GM19035 (cell line): ENCODE results near the gene PRPF40A.
"Not testable (repeated sequence)": the region's sequence is repeated elsewhere in the genome, so short reads cannot be mapped to it uniquely, and the experiment has no call there.

ENCODE experiments used
- ATAC-seq: cut with Tn5 transposase; IDR thresholded peaks from one replicate; pipeline ENCODE4 v1.9.1; 2021; ENCODE audit not compliant: unreplicated experiment

PRPF40A gene

DNA sequence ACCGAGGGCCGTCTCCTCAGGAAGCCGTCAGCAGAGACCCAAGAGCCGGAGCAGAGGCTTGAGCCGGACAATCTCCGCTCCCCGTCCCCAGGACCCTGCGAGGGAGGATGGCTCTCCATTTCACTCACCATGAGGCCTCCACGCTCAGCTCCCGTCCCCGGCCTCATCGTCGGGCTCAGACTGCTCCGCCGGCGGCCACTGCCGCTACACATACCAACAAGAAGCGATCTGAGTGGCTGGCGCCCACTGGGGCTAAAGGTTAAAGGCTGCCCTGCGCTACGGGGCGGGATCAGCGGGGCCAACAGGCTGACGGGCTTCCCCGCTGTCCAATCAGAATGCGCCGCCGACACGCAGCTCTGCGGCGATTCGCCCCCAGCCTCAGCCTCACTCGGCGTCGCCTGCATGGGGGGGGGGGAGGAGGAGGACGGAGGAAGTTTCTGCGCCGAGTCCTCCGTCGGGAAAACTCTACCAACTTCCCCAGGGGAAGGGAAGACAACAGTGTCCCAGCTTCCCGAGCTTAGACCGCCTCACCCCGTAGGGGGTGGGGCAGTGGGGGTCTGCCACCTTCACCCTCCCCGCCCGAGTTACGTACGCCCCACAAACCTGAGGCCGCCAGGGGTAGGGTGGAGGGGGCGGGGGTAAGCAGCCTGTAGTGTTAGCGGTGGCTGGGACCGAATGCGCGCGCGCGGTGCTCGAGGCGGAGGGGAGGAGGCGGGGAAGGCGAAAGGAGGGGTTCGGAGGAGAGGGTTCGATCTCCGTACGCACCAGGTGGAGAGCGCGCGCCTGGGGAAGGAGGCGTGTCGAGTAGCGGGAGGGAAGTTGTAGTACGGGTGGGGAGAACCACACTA lies at the start of gene PRPF40A:
TSS of gene PRPF40A (minus strand) at position 234 of the 848 bp plus-strand sequence. CDS start at position 212, 22 bp downstream.
- ATAC-seq: peak; percentile 66

DNA sequence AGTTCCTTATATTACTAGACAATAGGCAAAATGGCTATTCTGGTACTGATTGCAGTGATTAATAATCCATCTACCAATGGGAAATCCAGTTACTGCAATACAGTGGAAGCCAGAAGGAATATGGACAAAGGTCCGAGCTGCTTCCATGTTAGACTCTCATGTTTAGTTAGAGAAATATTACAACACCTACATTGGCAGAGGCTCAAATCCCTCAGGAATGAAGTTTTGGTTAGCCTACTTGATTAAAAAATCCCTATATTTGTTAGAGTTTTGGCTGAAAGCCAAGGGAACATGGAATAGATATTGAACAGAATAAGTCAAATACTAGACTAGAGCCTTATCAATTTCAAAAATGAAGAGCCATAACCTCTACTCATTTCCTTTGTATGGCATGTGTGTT lies 49.7 kb upstream of the PRPF40A start:
- no peak for ATAC-seq

DNA sequence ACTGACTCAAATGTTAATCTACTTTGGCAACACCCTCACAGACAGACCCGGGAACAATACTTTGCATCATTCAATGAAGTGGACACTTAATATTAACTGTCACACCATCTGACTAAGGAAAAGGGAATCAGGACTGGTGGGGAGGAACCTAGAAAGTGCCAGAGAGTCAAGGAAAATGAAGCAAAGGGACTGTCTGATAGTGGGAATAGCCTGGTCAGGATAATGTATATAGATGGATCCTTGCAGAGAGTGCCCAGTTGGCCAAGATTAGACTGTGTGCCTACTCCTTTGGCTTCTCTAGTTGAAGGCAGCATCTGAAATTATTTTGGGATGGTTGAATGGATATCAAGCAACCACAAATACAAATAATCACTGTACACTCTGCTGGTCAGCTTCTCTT lies 46.4 kb upstream of the PRPF40A start:
- ATAC-seq: no peak

DNA sequence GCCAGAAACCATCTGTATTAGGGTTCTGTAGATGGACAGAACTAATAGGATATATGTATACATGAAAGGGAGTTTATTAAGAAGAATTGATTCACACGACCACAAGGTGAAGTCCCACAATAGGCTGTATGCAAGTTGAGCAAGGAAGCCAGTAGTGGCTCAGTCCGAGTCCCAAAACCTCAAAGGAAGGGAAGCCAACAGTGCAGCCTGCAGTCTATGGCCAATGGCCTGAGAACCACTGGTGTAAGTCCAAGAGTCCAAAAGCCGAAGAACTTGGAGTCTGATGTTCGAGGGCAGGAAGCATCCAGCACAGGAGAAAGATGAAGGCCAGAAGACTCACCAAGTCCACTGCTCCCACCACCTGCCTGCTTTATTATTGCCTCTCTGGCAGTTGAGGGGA lies 45.9 kb upstream of the PRPF40A start:
- not testable (repeated sequence) for ATAC-seq

DNA sequence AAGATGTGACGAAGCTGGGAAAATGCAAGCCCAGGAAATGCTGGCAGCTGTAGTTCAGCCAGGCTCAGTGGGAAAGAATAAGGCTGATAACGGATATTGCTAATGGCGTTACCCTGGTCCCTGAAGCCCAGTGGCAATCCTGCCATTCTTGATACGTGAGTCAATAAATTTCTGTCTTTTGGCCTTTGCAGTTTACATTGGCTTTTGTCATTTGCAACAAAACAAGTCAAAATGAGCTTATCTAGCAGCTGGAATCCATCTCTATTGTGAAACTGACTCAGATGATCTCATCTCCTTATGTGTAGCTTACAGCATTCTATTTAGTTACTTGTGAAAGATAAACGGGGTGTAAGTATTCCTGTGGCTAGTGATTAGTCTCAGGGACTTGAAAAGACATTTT lies 44.9 kb upstream of the PRPF40A start:
- ATAC-seq: no peak

DNA sequence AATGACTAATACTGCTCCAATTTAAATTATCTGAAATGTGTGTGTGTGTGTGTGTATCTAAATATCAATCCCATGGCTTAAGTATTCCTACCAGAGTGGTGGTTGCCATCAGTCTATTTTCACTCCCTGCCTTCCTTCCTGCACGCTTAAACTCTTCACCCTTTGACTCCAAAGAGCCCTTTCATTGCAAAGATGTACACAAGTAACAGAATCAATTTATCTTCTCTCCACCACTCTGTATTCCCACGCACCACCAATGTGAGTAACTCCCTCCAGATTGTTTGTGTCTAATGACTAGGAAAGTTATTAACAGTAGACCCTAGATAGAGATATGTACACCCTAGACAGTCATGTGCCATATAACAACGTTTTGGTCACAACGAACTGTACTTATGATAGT lies 44.0 kb upstream of the PRPF40A start:
- no peak for ATAC-seq

DNA sequence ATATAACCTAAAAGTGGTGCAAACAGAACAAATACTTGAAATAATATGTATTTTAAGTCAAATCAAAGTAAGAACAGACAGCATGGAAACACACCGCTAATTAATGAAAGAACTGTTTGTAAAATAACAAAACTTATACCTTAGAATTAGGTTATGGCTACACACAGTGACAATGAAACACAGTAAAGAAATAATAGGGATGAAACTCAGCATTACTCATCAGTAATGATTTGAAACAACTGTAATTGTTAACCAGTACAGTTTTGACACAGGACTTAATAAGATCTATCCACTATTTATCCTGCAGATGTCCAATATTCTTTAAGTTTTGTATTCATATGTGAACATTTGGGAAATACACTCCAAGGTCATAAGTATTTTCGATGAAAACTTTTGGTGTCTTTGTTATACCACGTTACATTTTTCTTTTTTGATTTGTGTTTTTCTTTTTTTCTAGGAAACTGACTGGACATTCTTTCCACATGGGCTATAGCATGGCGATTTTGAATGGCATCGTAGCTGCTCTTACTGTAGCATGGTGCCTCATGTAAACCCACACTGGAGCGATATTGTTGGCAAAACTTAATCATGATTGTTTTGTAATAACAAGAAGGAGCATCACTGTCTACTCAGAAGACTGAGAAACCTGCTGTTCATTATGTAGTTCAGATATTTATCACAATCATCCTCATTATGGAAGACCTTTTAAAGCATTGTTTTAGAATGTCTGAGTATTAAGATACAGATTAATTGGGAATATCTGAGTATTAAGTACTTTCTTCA lies 42.2 kb upstream of the PRPF40A start:
- no peak for ATAC-seq

DNA sequence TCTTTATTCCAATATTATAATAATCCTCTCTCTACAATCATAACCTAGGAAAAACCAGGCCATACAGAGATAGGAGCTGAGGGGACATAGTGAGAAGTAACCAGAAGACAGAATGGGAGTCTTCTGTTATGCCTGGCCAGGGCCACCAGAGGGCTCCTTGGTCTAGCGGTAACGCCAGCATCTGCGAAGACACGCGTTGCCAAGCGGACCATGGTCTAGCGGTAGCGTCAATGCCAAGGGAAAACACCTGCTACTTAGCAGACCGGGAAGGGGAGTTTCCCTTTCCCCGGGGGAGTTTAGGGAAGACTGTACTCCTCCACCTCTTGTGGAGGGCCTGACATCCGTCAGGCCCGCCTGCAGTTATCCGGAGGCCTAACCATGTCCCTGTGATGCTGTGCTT lies 37.8 kb upstream of the PRPF40A start:
- ATAC-seq: no peak

DNA sequence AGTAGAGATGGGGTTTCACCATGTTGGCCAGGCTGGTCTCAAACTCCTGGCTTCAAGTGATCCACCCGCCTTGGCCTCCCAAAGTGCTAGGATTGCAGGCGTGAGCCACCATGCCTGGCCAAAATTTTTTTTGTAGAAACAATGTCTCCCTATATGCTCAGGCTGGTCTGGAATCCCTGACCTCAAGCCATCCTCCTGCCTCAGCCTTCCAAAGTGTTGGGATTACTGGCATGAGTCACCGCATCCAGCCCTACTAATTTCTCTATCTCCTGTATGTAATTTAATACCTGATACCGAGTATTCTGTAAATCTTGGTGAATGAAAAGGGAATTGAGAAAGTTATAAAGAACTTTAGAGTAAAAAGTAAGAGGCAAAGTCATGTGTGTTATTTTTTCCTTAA lies 30.5 kb upstream of the PRPF40A start:
- ATAC-seq: not testable (repeated sequence)

DNA sequence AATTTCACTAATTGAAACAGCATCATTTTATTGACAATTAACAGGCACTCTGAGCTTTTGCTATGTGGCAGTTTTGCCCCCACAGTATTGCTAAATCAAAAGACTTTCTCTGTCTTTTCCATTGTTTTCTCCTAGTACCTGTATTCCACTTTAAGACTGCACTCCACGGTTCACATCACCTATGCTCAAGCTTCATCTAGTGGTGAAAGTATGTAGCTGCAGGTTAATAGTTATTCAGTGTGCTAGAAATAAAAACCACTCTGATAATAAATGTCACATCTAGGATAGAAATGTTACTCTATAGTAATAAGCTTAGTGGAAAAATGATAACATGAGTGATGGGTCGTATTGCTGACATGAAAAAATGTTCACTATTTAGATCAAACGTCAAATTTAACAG lies 25.7 kb upstream of the PRPF40A start:
- ATAC-seq: peak; percentile 64

DNA sequence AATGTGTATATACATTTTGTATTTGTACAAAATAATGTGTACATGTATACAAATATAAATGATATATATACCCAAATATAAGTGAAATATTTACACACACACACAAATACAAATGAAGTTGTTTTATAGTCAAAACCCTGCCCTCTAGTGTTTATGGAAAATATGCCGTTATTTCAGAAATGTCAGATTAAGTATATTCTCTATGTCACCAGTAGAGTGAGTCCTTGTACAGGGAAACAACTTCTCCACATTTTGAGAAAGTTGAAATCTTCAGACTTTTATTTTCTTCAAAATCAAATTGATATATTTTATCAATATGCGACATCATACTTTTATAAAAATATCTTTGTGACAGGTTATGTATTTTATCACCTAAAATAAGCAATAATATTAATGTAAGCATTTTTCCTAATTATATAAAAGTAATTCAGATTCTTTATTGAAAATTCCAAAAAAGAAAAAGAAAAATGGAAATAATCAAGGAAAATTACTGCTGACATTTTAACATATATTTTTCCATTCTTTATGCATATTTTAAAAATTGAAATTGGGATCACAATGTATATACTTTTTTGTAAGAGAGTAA lies 23.6 kb upstream of the PRPF40A start:
- ATAC-seq: peak; percentile 81

DNA sequence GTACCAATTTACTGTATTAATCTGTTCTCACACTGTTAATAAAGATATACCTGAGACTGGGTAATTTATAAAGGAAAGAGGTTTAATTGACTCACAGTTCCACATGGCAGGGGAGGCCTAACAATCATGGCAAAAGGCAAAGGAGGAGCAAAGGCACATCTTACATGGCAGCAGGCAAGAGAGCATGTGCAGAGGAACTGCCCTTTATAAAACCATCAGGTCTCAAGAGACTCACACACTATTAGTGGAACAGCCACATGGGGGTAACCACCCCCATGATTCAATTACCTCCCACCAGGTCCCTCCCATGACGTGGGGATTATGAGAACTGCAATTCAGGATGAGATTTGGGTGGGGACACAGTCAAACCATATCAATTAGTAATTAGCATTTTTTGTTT lies 22.4 kb upstream of the PRPF40A start:
- not testable (repeated sequence) for ATAC-seq

DNA sequence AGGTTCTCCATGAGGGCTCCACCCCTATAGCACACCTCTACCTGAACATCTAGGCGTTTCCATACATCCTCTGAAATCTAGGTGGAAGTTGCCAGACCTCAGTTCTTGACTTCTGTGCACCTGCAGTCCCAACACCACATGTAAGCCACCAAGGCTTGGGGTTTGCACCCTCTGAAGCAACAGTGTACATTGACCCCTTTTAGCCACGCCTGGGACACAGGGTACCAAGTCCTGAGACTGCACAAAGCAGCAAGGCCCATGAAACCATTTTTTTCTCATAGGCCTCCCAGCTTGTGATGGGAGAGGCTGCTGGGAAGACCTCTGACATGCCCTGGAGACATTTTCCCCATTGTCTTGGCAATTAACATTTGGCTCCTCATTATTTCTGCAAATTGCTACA lies 21.2 kb upstream of the PRPF40A start:
- ATAC-seq: no peak

DNA sequence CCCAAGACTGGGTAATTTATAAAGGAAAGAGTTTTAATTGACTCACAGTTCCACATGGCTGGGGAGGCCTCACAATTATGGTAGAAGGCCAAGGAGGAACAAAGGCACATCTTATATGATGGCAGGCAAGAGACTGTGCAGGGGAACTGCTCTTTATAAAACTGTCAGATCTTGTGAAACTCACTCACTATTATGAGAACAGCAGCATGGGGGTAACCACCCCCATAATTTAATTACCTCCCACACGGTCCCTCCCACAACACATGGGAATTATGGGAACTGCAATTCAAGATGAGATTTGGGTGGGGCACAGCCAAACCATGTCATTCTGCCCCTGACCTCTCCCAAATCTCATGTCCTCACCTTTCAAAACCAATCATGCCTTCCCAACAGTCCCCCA lies 20.2 kb upstream of the PRPF40A start:
- not testable (repeated sequence) for ATAC-seq

DNA sequence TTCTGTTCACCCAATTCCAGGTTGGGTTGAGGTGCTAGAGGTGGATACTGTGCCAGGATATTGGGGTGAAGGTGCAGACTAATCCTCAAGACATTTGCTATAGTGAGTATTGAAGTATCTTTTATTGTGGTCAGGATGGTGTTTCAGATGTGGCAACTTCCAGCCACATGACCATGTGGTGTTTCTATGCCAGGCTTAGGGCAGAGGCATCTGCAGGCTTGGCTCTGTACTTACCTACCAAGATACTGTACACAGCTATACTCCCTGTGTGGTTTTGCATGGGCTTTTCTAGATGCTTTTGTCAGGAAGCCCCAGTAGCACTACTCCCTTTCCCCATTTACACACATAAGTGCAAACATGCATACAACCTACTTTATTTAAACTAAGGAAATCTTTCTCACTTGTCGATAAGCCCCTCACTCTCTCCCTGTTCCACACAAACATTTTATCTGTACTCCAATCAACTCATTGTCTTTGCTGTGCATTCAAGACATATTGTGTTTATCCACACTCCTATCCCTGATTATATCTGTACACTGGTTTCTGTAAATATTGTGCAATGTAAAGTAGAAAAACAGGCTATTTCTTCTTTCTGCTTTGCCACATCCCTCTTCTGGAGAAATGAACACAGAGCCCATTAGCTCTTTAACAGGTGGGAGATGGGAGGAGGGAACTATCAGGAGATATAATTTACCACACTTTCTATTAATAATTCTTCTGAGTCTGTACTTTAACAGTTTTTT lies 13.5 kb upstream of the PRPF40A start:
- no peak for ATAC-seq

DNA sequence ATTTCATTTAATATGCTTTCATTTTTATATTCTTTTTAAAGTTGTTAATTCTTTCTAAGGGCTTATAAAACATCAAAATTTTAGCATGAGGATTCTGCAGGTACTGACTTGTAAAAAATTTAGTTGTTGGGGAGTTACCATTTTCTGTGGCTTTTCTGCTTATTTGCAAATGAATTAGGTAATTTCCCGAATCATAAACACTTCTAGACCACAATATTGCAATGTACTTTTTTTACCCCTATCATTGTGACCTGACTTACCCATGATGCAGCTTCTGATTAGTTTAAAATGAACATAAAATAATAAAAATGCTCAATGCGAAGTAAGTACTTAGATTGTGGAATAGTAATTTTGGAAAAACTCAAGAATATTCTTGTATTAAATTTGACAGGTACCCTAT lies 12.6 kb upstream of the PRPF40A start:
- ATAC-seq: peak; percentile 62

DNA sequence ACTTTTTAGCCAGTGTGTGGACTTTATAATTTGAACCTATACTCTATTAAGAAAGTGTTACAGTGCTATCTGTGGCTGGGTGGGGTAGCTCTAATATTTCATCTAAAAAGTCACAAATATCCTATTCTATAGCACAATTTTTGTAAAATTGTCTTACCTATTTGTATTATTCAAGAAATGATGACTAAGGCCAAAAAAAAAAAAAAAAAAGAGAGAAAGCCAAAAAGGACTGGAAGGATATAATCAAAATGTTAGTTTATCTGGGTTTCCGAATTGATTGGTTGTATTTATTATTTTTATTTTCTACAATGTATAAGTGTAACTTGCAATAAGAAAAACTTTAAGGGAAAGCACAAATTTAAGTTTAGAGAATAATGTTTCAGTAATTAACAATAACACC lies 6.7 kb upstream of the PRPF40A start:
- ATAC-seq: no peak

DNA sequence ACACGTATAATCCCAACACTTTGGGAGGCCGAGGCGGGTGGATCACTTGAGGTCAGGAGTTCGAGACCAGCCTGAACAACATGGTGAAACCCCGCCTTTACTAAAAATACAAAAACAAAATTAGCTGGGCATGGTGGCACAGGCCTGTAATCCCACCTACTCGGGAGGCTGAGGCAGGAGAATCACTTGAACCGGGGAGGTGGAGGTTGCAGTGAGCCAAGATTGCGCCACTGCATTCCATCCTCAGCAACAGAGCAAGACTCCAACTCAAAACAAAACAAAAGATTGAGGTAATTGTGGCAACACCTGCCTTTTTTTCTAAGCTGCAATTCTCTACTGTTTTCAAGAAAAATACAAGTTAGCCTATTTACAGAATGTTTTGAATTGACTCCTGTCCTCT lies 5.4 kb upstream of the PRPF40A start:
- not testable (repeated sequence) for ATAC-seq

DNA sequence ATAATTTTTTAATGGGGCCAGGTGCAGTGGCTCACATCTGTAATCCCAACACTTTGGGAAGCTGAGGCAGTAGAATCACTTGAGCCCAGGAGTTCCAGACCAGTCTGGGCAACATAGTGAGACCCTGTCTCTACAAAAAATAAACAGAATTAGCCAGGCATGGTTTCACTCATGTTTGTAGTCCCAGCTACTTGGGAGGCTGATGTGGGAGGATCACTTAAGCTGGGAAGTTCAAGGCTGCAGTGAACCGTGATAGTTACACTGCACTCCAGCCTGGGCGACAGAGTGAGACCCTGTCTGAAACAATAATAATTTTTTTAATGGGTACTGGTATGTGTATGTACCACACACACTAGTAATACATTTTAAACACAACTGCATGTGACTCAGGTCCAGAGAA lies 3.5 kb upstream of the PRPF40A start:
- ATAC-seq: no peak

DNA sequence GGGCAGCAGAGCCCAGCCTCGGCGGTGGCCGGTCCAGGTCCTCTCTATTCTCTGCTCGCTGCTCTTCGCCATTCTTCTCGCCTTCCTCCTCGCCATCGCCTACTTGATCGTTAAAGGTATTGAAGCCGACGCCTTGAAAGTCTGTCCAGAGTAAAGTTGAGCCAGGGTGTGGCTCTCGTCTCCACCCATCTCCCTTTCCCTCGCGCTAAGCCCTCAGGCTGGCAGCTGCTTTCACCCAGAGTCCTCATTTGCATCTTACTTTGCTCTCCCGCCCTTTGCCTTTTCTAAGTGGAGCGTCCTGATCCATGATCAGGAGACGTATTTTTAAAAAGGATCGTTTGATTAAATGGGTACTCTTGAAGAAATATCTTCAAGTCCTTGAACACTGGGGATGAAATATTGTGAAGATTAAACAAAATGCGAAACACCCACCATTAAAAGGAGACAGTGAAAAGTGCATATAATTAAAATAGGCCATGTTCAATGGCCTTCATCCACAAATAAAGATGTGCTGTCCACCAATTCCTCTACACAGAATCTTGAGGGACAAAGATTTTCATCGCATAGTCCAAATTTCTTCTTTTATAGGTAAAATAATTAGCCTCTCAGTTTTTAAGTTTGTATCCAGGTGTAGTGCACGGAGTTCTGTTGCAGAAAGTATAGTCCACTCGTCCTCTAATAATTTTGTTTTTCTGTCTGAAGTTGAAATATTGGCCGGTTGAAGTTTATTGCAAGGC lies 1.8 kb upstream of the PRPF40A start:
- peak; percentile 20 for ATAC-seq
